GM23248 (cell line): Measurements from ENCODE around the gene MAFF. TPM values are rescaled to one million over a fixed set of nuclear protein-coding genes. Genes with fewer than 3 reads are reported as not detected.

ENCODE experiments used
- DNase-seq: peaks from one replicate; pipeline ENCODE4 v3.0.0-alpha.2; 2015
- H2AFZ ChIP-seq: fragments of 200-600 bp; sonication (generic); 2 replicates; pipeline ENCODE4 v1.6.1; 2016; ENCODE audit warnings: antibody characterized with exemption
- H3F3A ChIP-seq: fragments of 200-600 bp; sonication (generic); 2 replicates; pipeline ENCODE4 v1.6.1; 2016; ENCODE audit warnings: mild to moderate bottlenecking, antibody characterized with exemption, mixed run types; ENCODE audit not compliant: insufficient read depth
- H3K27ac ChIP-seq: fragments of 200-600 bp; sonication (generic); 2 replicates; pipeline ENCODE4 v1.5.1; 2016; ENCODE audit warnings: mild to moderate bottlenecking
- H3K27me3 ChIP-seq: fragments of 200-600 bp; sonication (generic); replicated peaks from 2 replicates; pipeline ENCODE4 v1.6.1; 2016; ENCODE audit warnings: mild to moderate bottlenecking; ENCODE audit not compliant: insufficient read depth
- H3K36me3 ChIP-seq: fragments of 200-600 bp; sonication (generic); 2 replicates; pipeline ENCODE4 v1.6.1; 2016; ENCODE audit warnings: low read depth, mild to moderate bottlenecking
- H3K4me1 ChIP-seq: fragments of 200-600 bp; sonication (generic); 2 replicates; pipeline ENCODE4 v1.6.1; 2016; ENCODE audit warnings: mild to moderate bottlenecking; ENCODE audit not compliant: insufficient read depth
- H3K4me2 ChIP-seq: fragments of 200-600 bp; sonication (generic); one replicate; pipeline ENCODE4 v1.6.1; 2016; ENCODE audit warnings: mild to moderate bottlenecking; ENCODE audit not compliant: unreplicated experiment
- H3K4me3 ChIP-seq: fragments of 200-600 bp; sonication (generic); 2 replicates; pipeline ENCODE4 v1.5.1; 2016; ENCODE audit warnings: mild to moderate bottlenecking
- H3K79me2 ChIP-seq: fragments of 200-600 bp; sonication (generic); 2 replicates; pipeline ENCODE4 v1.6.1; 2016; ENCODE audit warnings: mild to moderate bottlenecking; ENCODE audit not compliant: insufficient read depth
- H3K9ac ChIP-seq: fragments of 200-600 bp; sonication (generic); 2 replicates; pipeline ENCODE4 v1.6.1; 2016; ENCODE audit warnings: mild to moderate bottlenecking
- H3K9me2 ChIP-seq: fragments of 200-600 bp; sonication (generic); 2 replicates; pipeline ENCODE4 v1.6.1; 2016; ENCODE audit warnings: mixed run types, mild to moderate bottlenecking, moderate library complexity; ENCODE audit not compliant: insufficient read depth
- H3K9me3 ChIP-seq: fragments of 200-600 bp; sonication (generic); one replicate; pipeline ENCODE4 v1.6.1; 2017; ENCODE audit warnings: low read depth
- H4K20me1 ChIP-seq: fragments of 200-600 bp; sonication (generic); 2 replicates; pipeline ENCODE4 v1.6.0; 2016; ENCODE audit not compliant: insufficient read depth
- EZH2 ChIP-seq: fragments of 200-600 bp; sonication (generic); IDR thresholded peaks from 2 replicates; pipeline ENCODE4 v1.6.1; 2018; ENCODE audit warnings: antibody characterized with exemption, mild to moderate bottlenecking; ENCODE audit not compliant: insufficient read depth, poor library complexity, severe bottlenecking
- EZH2phosphoT487 ChIP-seq: fragments of 200-600 bp; sonication (generic); IDR thresholded peaks from 2 replicates; pipeline ENCODE4 v1.6.1; 2018; ENCODE audit warnings: antibody characterized with exemption, moderate library complexity, mild to moderate bottlenecking, low read depth; ENCODE audit not compliant: insufficient read depth
- WGBS, 2 experiments: methylation state at CpG; one replicate each; pipeline ENCODE4 v1.1.6; 2015 to 2017; ENCODE audit warnings: low lambda C conversion rate in 2 of 2, low coverage in 1 of 2; ENCODE audit errors: missing lambda C conversion rate in 2 of 2; 5-methylcytosine and 5-hydroxymethylcytosine counted together
- in situ Hi-C: fragments of 300-500 bp; cut with MboI; formaldehyde crosslinking; loops from 2 replicates; pipeline ENCODE4 v1.15.0; 2020
- polyA plus RNA-seq: library from polyadenylated mRNA; unstranded; fragments of >200 nt; fragmentation: Nextera tagmentation; extraction: Ambion mirVana; gene quantifications from 2 replicates; pipeline ENCODE4 v1.2.1, GENCODE V29; 2016
- total RNA-seq: library from RNA; depleted of rRNA; stranded (reverse); fragments of >200 nt; shearing (Covaris generic); gene quantifications from 2 replicates; pipeline ENCODE4 v1.2.3, GENCODE V29; 2014

MAFF gene
- total and polyA plus RNA-seq, 2 experiments from 2014 or later = 34.6 to 68.1 TPM

DNA sequence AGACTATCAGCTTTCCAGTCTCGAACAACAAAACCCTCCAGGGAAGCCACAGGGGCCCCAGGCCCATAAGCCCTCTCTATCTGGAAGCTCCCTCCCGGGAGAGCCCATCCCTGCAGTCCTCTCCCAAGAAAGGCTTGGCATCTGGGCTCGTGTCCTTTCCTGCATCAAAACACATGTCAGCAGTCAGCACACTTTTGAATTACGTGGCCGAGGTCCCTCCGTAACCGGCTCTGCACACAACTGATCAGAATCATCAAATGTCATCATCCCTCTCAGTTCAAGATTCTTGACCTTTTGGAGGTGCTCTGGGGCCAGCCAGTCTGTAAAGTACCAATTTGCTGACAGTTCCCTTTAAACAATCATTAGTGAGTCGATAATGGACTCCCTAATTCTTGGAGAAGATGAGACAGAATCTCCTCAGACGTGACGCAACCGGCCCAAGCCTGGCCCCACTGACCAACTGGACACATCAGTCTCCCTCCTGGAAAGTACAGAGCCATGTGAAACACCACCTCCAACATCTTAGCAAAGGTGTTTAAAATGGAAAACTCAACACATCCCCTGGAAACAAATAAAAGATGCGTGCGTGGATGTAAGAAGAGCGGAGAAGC lies 33.6 kb downstream of the MAFF start:
- Histone ChIP-seq H4K20me1 (no peaks in the 10 kb centered on the region), H3K4me3 (no peak overlapping the region), H3K4me1 (peaks cover 35% of the 10 kb centered on the region), H3K9me2 (no peaks in the 10 kb centered on the region), H2AFZ (no peak overlapping the region), H3K4me2 (no peak overlapping the region), H3F3A (peaks cover 28% of the 10 kb centered on the region), H3K36me3 (peaks cover 20% of the 10 kb centered on the region; the same call in 1 of the 2 replicates), H3K27me3 (no peaks in the 10 kb centered on the region), H3K27ac (peak overlapping the region; percentile 51), H3K9ac (peak overlapping the region; percentile 55), H3K9me3 (no peaks in the 10 kb centered on the region), H3K79me2 (peaks cover 47% of the 10 kb centered on the region)
- no peak for TF ChIP-seq EZH2
- no peak for TF ChIP-seq EZH2phosphoT487
- DNase-seq = peak; percentile 60
- WGBS, 2 experiments = 28 to 29% methylated on average over 14 of the region's 14 CpGs
- in situ Hi-C loops = no loop called here

- WGBS, 2 experiments = 61 to 62% methylated on average over 8 of the region's 8 CpGs
- Histone ChIP-seq H3K4me2 (no peak overlapping the region), H3K9me3 (no peaks in the 10 kb centered on the region), H2AFZ (no peak overlapping the region), H3K27me3 (no peaks in the 10 kb centered on the region), H3K4me3 (no peak overlapping the region), H3K79me2 (peaks cover 47% of the 10 kb centered on the region), H3K27ac (no peak overlapping the region), H4K20me1 (no peaks in the 10 kb centered on the region), H3K9me2 (no peaks in the 10 kb centered on the region), H3K4me1 (peaks cover 46% of the 10 kb centered on the region), H3K36me3 (0 out of 2 replicates have a peak, but pooled peaks cover 11% of the 10 kb centered on the region), H3F3A (peaks cover 38% of the 10 kb centered on the region), H3K9ac (no peak overlapping the region)
- TF ChIP-seq EZH2phosphoT487 (no peak), EZH2 (no peak)
- in situ Hi-C loops = no loop called here
- no peak for DNase-seq
Observed at GRCh38 chr22:38236786-38237185, 35.0 kb downstream of the MAFF start.

- no peaks in the 10 kb centered on the region for H3K9me2 ChIP-seq
- in situ Hi-C loops = no loop called here
- no peak overlapping the region for H2AFZ ChIP-seq
- peak overlapping the region; percentile 14 for H3K4me3 ChIP-seq
- no peak for TF ChIP-seq EZH2
- TF ChIP-seq EZH2phosphoT487 = no peak
- H4K20me1 ChIP-seq = no peaks in the 10 kb centered on the region
- DNase-seq = peak; percentile 91
- WGBS, 2 experiments = 2 to 5% methylated on average over 9 of the region's 9 CpGs
- H3K4me1 ChIP-seq = peaks cover 46% of the 10 kb centered on the region
- H3F3A ChIP-seq = peaks cover 38% of the 10 kb centered on the region
- H3K36me3 ChIP-seq = peaks cover 14% of the 10 kb centered on the region; the same call in 1 of the 2 replicates
- H3K27ac ChIP-seq = peak overlapping the region; percentile 100
- H3K79me2 ChIP-seq = peaks cover 49% of the 10 kb centered on the region
- H3K27me3 ChIP-seq = no peaks in the 10 kb centered on the region
- H3K9ac ChIP-seq = peak overlapping the region; percentile 95
- peak overlapping the region; percentile 85 for H3K4me2 ChIP-seq
- H3K9me3 ChIP-seq = no peaks in the 10 kb centered on the region
Observed at GRCh38 chr22:38238519-38239071, 36.8 kb downstream of the MAFF start.

GRCh38 chr22:38239101-38239761 lies 37.4 kb downstream of the MAFF start:
- in situ Hi-C loops = no loop called here
- H3K9me3 ChIP-seq = no peaks in the 10 kb centered on the region
- peak overlapping the region; percentile 48 for H3K4me3 ChIP-seq
- H3K27me3 ChIP-seq = no peaks in the 10 kb centered on the region
- H2AFZ ChIP-seq = no peak overlapping the region
- H3K79me2 ChIP-seq = peaks cover 53% of the 10 kb centered on the region
- H3K27ac ChIP-seq = peak overlapping the region; percentile 100
- DNase-seq = peak; percentile 98
- TF ChIP-seq EZH2 (no peak), EZH2phosphoT487 (no peak)
- H3K9me2 ChIP-seq = no peaks in the 10 kb centered on the region
- peaks cover 38% of the 10 kb centered on the region for H3F3A ChIP-seq
- WGBS, 2 experiments = 0 to 2% methylated on average over 14 of the region's 14 CpGs
- peaks cover 15% of the 10 kb centered on the region; the same call in 1 of the 2 replicates for H3K36me3 ChIP-seq
- no peaks in the 10 kb centered on the region for H4K20me1 ChIP-seq
- H3K4me1 ChIP-seq = peaks cover 46% of the 10 kb centered on the region
- peak overlapping the region; percentile 95 for H3K9ac ChIP-seq
- peak overlapping the region; percentile 85 for H3K4me2 ChIP-seq
